H9 (cell line): ENCODE measurements around the gene H6PD. TPM values are rescaled to one million over a fixed set of nuclear protein-coding genes. Genes with fewer than 3 reads are reported as not detected.
A peak's percentile ranks its signal among the peaks of the same experiment; 100 is the strongest.

Source experiments
- DNase-seq: peaks from one replicate; pipeline ENCODE4 v3.0.0-alpha.2; 2017
- H2AFZ ChIP-seq: one replicate; pipeline ENCODE4 v1.6.1; 2013; ENCODE audit warnings: mild to moderate bottlenecking, low read length, control low read depth, moderate library complexity
- H2AK5ac ChIP-seq: 2 replicates; pipeline ENCODE4 v1.6.1; 2013; ENCODE audit warnings: low read length, control low read depth, mixed read lengths; ENCODE audit not compliant: insufficient read length
- H2BK120ac ChIP-seq: one replicate; pipeline ENCODE4 v1.6.1; 2013; ENCODE audit warnings: low read depth, mild to moderate bottlenecking, low read length, control low read depth, inconsistent platforms; ENCODE audit not compliant: poor library complexity, severe bottlenecking
- H2BK12ac ChIP-seq: 2 replicates; pipeline ENCODE4 v1.6.1; 2013; ENCODE audit warnings: low read length, control low read depth, mixed read lengths, low read depth; ENCODE audit not compliant: insufficient read length
- H2BK15ac ChIP-seq: 2 replicates; pipeline ENCODE4 v1.6.1; 2013; ENCODE audit warnings: low read depth, low read length, control low read depth
- H2BK20ac ChIP-seq: one replicate; pipeline ENCODE4 v1.6.1; 2013; ENCODE audit warnings: low read depth, mild to moderate bottlenecking, low read length, control low read depth, inconsistent platforms; ENCODE audit not compliant: poor library complexity, severe bottlenecking
- H2BK5ac ChIP-seq: 2 replicates; pipeline ENCODE4 v1.6.1; 2013; ENCODE audit warnings: low read length, control low read depth, mixed read lengths; ENCODE audit not compliant: insufficient read length
- H3K14ac ChIP-seq: 2 replicates; pipeline ENCODE4 v1.6.1; 2013; ENCODE audit warnings: low read length, control low read depth; ENCODE audit not compliant: insufficient read depth
- H3K18ac ChIP-seq: 2 replicates; pipeline ENCODE4 v1.6.1; 2013; ENCODE audit warnings: low read depth, mild to moderate bottlenecking, mixed read lengths, low read length, control low read depth; ENCODE audit not compliant: insufficient read length
- H3K23ac ChIP-seq: 2 replicates; pipeline ENCODE4 v1.6.1; 2013; ENCODE audit warnings: low read length, control low read depth, mixed read lengths, low read depth; ENCODE audit not compliant: insufficient read length
- H3K23me2 ChIP-seq: 2 replicates; pipeline ENCODE4 v1.6.1; 2013; ENCODE audit warnings: low read depth, mild to moderate bottlenecking, mixed read lengths, low read length, control low read depth; ENCODE audit not compliant: insufficient read length, poor library complexity, severe bottlenecking
- H3K27ac ChIP-seq: 2 replicates; pipeline ENCODE4 v1.5.1; 2013; ENCODE audit warnings: low read length, control low read depth, mixed read lengths, low read depth; ENCODE audit not compliant: insufficient read length
- H3K27me3 ChIP-seq: 2 replicates; pipeline ENCODE4 v1.6.1; 2013; ENCODE audit warnings: low read length, control low read depth, inconsistent platforms; ENCODE audit not compliant: insufficient read depth
- H3K4ac ChIP-seq: 2 replicates; pipeline ENCODE4 v1.6.1; 2013; ENCODE audit warnings: low read depth, mild to moderate bottlenecking, control low read depth, inconsistent platforms, low read length, moderate library complexity
- H3K4me1 ChIP-seq: 2 replicates; pipeline ENCODE4 v1.6.1; 2013; ENCODE audit warnings: low read length, control low read depth, inconsistent platforms; ENCODE audit not compliant: insufficient read depth
- H3K4me2 ChIP-seq: 2 replicates; pipeline ENCODE4 v1.6.1; 2013; ENCODE audit warnings: low read length, control low read depth, mixed read lengths; ENCODE audit not compliant: insufficient read length, insufficient read depth
- H3K56ac ChIP-seq: 2 replicates; pipeline ENCODE4 v1.6.1; 2013; ENCODE audit warnings: low read depth, mild to moderate bottlenecking, mixed read lengths, low read length, control low read depth; ENCODE audit not compliant: insufficient read length
- H3K79me1 ChIP-seq: 2 replicates; pipeline ENCODE4 v1.6.1; 2013; ENCODE audit warnings: low read depth, mild to moderate bottlenecking, moderate library complexity, low read length, control low read depth, inconsistent platforms; ENCODE audit not compliant: insufficient read depth, poor library complexity, severe bottlenecking
- H3K79me2 ChIP-seq: 2 replicates; pipeline ENCODE4 v1.6.1; 2013; ENCODE audit warnings: low read length, control low read depth, inconsistent platforms; ENCODE audit not compliant: insufficient read depth
- H3K9ac ChIP-seq: 2 replicates; pipeline ENCODE4 v1.6.1; 2013; ENCODE audit warnings: low read length, control low read depth, mixed read lengths; ENCODE audit not compliant: insufficient read length; ENCODE audit errors: extremely low read depth
- H3K9me3 ChIP-seq: one replicate; pipeline ENCODE4 v1.6.1; 2013; ENCODE audit warnings: low read depth, low read length, inconsistent platforms; ENCODE audit not compliant: control insufficient read depth
- H3T11ph ChIP-seq: one replicate; pipeline ENCODE4 v1.6.1; 2013; ENCODE audit warnings: mild to moderate bottlenecking, low read length, control low read depth, inconsistent platforms
- H4K20me1 ChIP-seq: one replicate; pipeline ENCODE4 v1.6.1; 2013; ENCODE audit not compliant: control insufficient read depth, insufficient read length, insufficient read depth
- H4K5ac ChIP-seq: 2 replicates; pipeline ENCODE4 v1.6.1; 2013; ENCODE audit warnings: low read depth, mild to moderate bottlenecking, mixed read lengths, low read length, control low read depth; ENCODE audit not compliant: insufficient read length
- H4K8ac ChIP-seq: replicated peaks from 2 replicates; pipeline ENCODE4 v1.6.1; 2013; ENCODE audit warnings: low read length, control low read depth, mixed read lengths, low read depth; ENCODE audit not compliant: insufficient read length
- H4K91ac ChIP-seq: 2 replicates; pipeline ENCODE4 v1.6.1; 2013; ENCODE audit warnings: low read depth, mild to moderate bottlenecking, moderate library complexity, mixed read lengths, low read length, control low read depth; ENCODE audit not compliant: insufficient read length
- H3K27ac Mint-ChIP-seq, 3 experiments: 2 replicates in 2 of 3; 3 replicates in 1 of 3; pipeline ENCODE4 v1.8.0; 2020 to 2021; ENCODE audit warnings: mixed read lengths in 3 of 3, mild to moderate bottlenecking in 1 of 3, moderate library complexity in 1 of 3
- H3K27me3 Mint-ChIP-seq: 2 replicates; pipeline ENCODE4 v1.8.0; 2021; ENCODE audit warnings: low read depth, mild to moderate bottlenecking, moderate library complexity, mixed read lengths
- H3K36me3 Mint-ChIP-seq, 3 experiments: 2 replicates in 2 of 3; 3 replicates in 1 of 3; pipeline ENCODE4 v1.8.0; 2020 to 2021; ENCODE audit warnings: low read depth in 3 of 3, mixed read lengths in 3 of 3; ENCODE audit not compliant: insufficient read depth in 1 of 3
- H3K4me1 Mint-ChIP-seq, 2 experiments: 2 replicates each; pipeline ENCODE4 v1.8.0; 2020; ENCODE audit warnings: mixed read lengths in 2 of 2
- H3K4me3 Mint-ChIP-seq, 2 experiments: 2 replicates in 1 of 2; 3 replicates in 1 of 2; pipeline ENCODE4 v1.8.0; 2020 to 2021; ENCODE audit warnings: mild to moderate bottlenecking in 2 of 2, mixed read lengths in 2 of 2, moderate library complexity in 1 of 2
- H3K9me3 Mint-ChIP-seq, 2 experiments: 2 replicates in 1 of 2; 3 replicates in 1 of 2; pipeline ENCODE4 v1.8.0; 2020; ENCODE audit warnings: mild to moderate bottlenecking in 2 of 2, mixed read lengths in 2 of 2, moderate library complexity in 1 of 2
- CTCF ChIP-seq: fragments of 200-600 bp; sonication (generic); conservative IDR thresholded peaks from 3 replicates; pipeline ENCODE4 v1.8.0; 2021; ENCODE audit warnings: antibody characterized with exemption, mild to moderate bottlenecking
- WGBS: extraction: QIAGEN DNeasy Blood & Tissue Kit; methylation state at CpG from one replicate; pipeline ENCODE4 v1.1.7; 2013; ENCODE audit warnings: missing lambda C conversion rate, low lambda C conversion rate, mixed read lengths; ENCODE audit not compliant: insufficient read length; ENCODE audit errors: extremely low coverage; 5-methylcytosine and 5-hydroxymethylcytosine counted together
- total RNA-seq: library from RNA; stranded (reverse); gene quantifications from 2 replicates; pipeline ENCODE4 v1.2.1, GENCODE V29; 2021

The H6PD gene
- total RNA-seq, 1 experiment from 2014 or later, result 7.9 TPM

DNA sequence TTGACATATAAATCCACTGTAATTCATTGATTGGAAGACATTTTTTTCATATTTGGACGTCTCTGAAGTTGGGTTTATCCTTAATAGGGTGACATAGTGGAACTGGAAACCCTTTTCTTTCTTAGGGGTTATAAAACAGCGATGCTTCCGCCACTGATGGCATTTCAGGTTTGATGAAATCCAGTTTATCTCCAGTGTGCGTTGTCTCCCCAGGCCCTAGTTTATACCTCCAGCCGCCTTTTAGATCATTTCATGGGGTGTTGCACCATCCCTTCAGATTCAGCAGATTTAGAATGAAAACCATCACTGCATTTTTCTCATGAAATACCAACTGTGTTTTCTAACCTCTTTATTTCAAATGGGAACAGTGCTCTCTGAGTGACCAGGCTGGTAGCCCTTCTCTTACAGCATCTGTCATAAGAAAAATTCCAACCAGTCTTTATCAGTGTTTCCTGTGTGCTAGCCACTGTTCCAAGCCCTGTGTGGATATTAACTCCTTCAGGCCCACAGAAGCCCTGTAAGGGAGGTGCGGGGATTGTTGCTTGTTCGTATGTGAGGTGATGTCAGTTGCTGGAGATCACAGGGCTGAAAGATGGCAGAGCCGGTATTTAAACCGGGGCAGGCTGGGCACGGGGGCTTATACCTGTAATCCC is 19.0 kb downstream of the H6PD start:
- H3K18ac ChIP-seq, result no peak overlapping the region
- H2AK5ac ChIP-seq, result no peak overlapping the region
- no peak overlapping the region for H4K8ac ChIP-seq
- Mint-ChIP-seq H3K4me1 (peaks cover 36 to 63% of the 10 kb centered on the region in 2 experiments), H3K9me3 (peaks cover 6 to 7% of the 10 kb centered on the region in 2 experiments), H3K4me3 (peak overlapping the region in 1 of 2 experiments; percentile 53; a peak in 2 of 5 replicates), H3K27me3 (no peaks in the 10 kb centered on the region), H3K36me3 (peaks cover 9 to 10% (median 9%) of the 10 kb centered on the region in 3 experiments), H3K27ac (peak overlapping the region in 2 of 3 experiments; percentile 73 to 85; a peak in 4 of 7 replicates)
- H3K27me3 ChIP-seq, result no peaks in the 10 kb centered on the region
- H3K4ac ChIP-seq, result no peak overlapping the region
- no peaks in the 10 kb centered on the region for H4K20me1 ChIP-seq
- H4K91ac ChIP-seq, result no peak overlapping the region
- no peak overlapping the region for H2BK15ac ChIP-seq
- H3K14ac ChIP-seq, result no peak overlapping the region
- no peak overlapping the region for H3K4me2 ChIP-seq
- no peaks in the 10 kb centered on the region for H3K79me1 ChIP-seq
- H3K79me2 ChIP-seq, result no peaks in the 10 kb centered on the region
- no peak overlapping the region for H4K5ac ChIP-seq
- H2AFZ ChIP-seq, result no peak overlapping the region
- WGBS, result no CpG with 5 or more reads among the region's 10 CpGs
- TF ChIP-seq CTCF, result no peak
- no peak overlapping the region for H2BK120ac ChIP-seq
- H3K4me1 ChIP-seq, result peaks cover 7% of the 10 kb centered on the region
- no peak overlapping the region for H3K23ac ChIP-seq
- H3K27ac ChIP-seq, result no peak overlapping the region
- H3K9ac ChIP-seq, result no peak overlapping the region
- no peak overlapping the region for H2BK20ac ChIP-seq
- no peaks in the 10 kb centered on the region for H3K9me3 ChIP-seq
- no peak for DNase-seq
- no peak overlapping the region for H3K56ac ChIP-seq
- H2BK12ac ChIP-seq, result no peak overlapping the region
- no peak overlapping the region for H3T11ph ChIP-seq
- peaks cover 4% of the 10 kb centered on the region for H3K23me2 ChIP-seq
- H2BK5ac ChIP-seq, result no peak overlapping the region
